ENCODE measurements around the gene FOXR1. TPM values are rescaled to one million over a fixed set of nuclear protein-coding genes. Genes with fewer than 3 reads are reported as not detected.

Gene FOXR1
- total and polyA plus RNA-seq, 2 of the 8 experiments (the other 6 are each of a cell fraction or from before 2014, with no cell fraction given) = not detected

- no peak for TF ChIP-seq CHD7 (IDR thresholded peaks at IDR 0.05; ENCODE audit: insufficient replicate concordance, low read length)
- no peak for TF ChIP-seq FOSL1 (IDR thresholded peaks at IDR 0.05; ENCODE audit: insufficient read depth, low read depth, low read length)
- no peak for TF ChIP-seq POLR2AphosphoS5 (IDR thresholded peaks at IDR 0.05; ENCODE audit: low read depth, low read length)
- TF ChIP-seq CBX8 (IDR thresholded peaks at IDR 0.05; ENCODE audit: borderline replicate concordance, low read depth, low read length) = no peak
- no peak for TF ChIP-seq CHD2 (IDR thresholded peaks at IDR 0.05; ENCODE audit: low read length)
These were observed 14.0 kb upstream of the FOXR1 start (continued) for GRCh38 chr11:118957549-118957948.

Data from H1 (cell line).